ENCODE data around the gene PUDP.
"Not testable (repeated sequence)": the region's sequence is repeated elsewhere in the genome, so short reads cannot be mapped to it uniquely, and the experiment has no call there.

Gene PUDP

GRCh38 chrX:7109049-7109531 lies 38.9 kb downstream of the PUDP start:
- no peak for DNase-seq

GRCh38 chrX:7108030-7108429 lies 39.9 kb downstream of the PUDP start:
- no peak for DNase-seq

- no peak for DNase-seq
Observed at GRCh38 chrX:7106649-7107048, 41.3 kb downstream of the PUDP start.

- DNase-seq = no peak
Observed at GRCh38 chrX:7102119-7102518, 45.8 kb downstream of the PUDP start.

- no peak for DNase-seq
Observed at GRCh38 chrX:7100022-7100421, 47.9 kb downstream of the PUDP start.

- not testable (repeated sequence) for DNase-seq
Observed at GRCh38 chrX:7095657-7096056, 52.3 kb downstream of the PUDP start.

GRCh38 chrX:7093305-7093704 lies 54.6 kb downstream of the PUDP start:
- no peak for DNase-seq

GRCh38 chrX:7092543-7092942 lies 55.4 kb downstream of the PUDP start:
- DNase-seq = no peak

- no peak for DNase-seq
Observed at GRCh38 chrX:7091923-7092322, 56.0 kb downstream of the PUDP start.

- DNase-seq = no peak
Observed at GRCh38 chrX:7090641-7091040, 57.3 kb downstream of the PUDP start.

GRCh38 chrX:7088968-7089615 lies 58.9 kb downstream of the PUDP start:
- DNase-seq = peak; percentile 9

- no peak for DNase-seq
Observed at GRCh38 chrX:7086384-7086783, 61.6 kb downstream of the PUDP start.

- no peak for DNase-seq
Observed at GRCh38 chrX:7085879-7086278, 62.1 kb downstream of the PUDP start.

- DNase-seq = no peak
Observed at GRCh38 chrX:7084841-7085240, 63.1 kb downstream of the PUDP start.

- DNase-seq = peak; percentile 0
Observed at GRCh38 chrX:7083468-7084396, 64.2 kb downstream of the PUDP start.

GRCh38 chrX:7083021-7083420 lies 64.9 kb downstream of the PUDP start:
- no peak for DNase-seq

GRCh38 chrX:7082556-7082955 lies 65.4 kb downstream of the PUDP start:
- DNase-seq = no peak

GRCh38 chrX:7077241-7078230 lies 70.4 kb downstream of the PUDP start:
- no peak for DNase-seq

- DNase-seq = no peak
Observed at GRCh38 chrX:7076245-7076661, 71.7 kb downstream of the PUDP start.

- DNase-seq = no peak
Observed at GRCh38 chrX:7074908-7075204, 73.1 kb downstream of the PUDP start.

GRCh38 chrX:7074148-7074907 lies 73.6 kb downstream of the PUDP start:
- no peak for DNase-seq

GRCh38 chrX:7073336-7073735 lies 74.6 kb downstream of the PUDP start:
- DNase-seq = no peak

Measured in effector CD8-positive, alpha-beta T cell (primary cell).